ENCODE data around the gene RPTOR.

The RPTOR gene

GRCh38 chr17:80821546-80821945 lies 276.9 kb downstream of the RPTOR start:
- no peak for DNase-seq (ENCODE audit: low spot score)
- in situ Hi-C loops (cut with MboI; ENCODE audit: low sequenced_read_pairs, unreplicated experiment): no loop called here
- no peak for TF ChIP-seq CTCF (IDR thresholded peaks at IDR 0.05; ENCODE audit: borderline replicate concordance, control extremely low read depth, extremely low read depth, insufficient read depth, missing control alignments)

GRCh38 chr17:80822021-80822699 lies 277.5 kb downstream of the RPTOR start:
- in situ Hi-C loops (cut with MboI; ENCODE audit: low sequenced_read_pairs, unreplicated experiment): no loop called here
- TF ChIP-seq CTCF (IDR thresholded peaks at IDR 0.05; ENCODE audit: borderline replicate concordance, control extremely low read depth, extremely low read depth, insufficient read depth, missing control alignments): no peak
- DNase-seq (ENCODE audit: low spot score): no peak

GRCh38 chr17:80822700-80823410 lies 278.2 kb downstream of the RPTOR start:
- DNase-seq (ENCODE audit: low spot score): no peak
- in situ Hi-C loops (cut with MboI; ENCODE audit: low sequenced_read_pairs, unreplicated experiment): no loop called here
- TF ChIP-seq CTCF (IDR thresholded peaks at IDR 0.05; ENCODE audit: borderline replicate concordance, control extremely low read depth, extremely low read depth, insufficient read depth, missing control alignments): no peak

GRCh38 chr17:80824549-80825470 lies 280.2 kb downstream of the RPTOR start:
- TF ChIP-seq CTCF (IDR thresholded peaks at IDR 0.05; ENCODE audit: borderline replicate concordance, control extremely low read depth, extremely low read depth, insufficient read depth, missing control alignments): no peak
- DNase-seq (ENCODE audit: low spot score): no peak
- in situ Hi-C loops (cut with MboI; ENCODE audit: low sequenced_read_pairs, unreplicated experiment): no loop called here

GRCh38 chr17:80825471-80826345 lies 281.1 kb downstream of the RPTOR start:
- TF ChIP-seq CTCF (IDR thresholded peaks at IDR 0.05; ENCODE audit: borderline replicate concordance, control extremely low read depth, extremely low read depth, insufficient read depth, missing control alignments): no peak
- DNase-seq (ENCODE audit: low spot score): no peak
- in situ Hi-C loops (cut with MboI; ENCODE audit: low sequenced_read_pairs, unreplicated experiment): no loop called here

Measured in GM13976 (cell line).